ENCODE data around the gene ARF3.
A peak's percentile ranks its signal among the peaks of the same experiment; 100 is the strongest.

The ARF3 gene

DNA sequence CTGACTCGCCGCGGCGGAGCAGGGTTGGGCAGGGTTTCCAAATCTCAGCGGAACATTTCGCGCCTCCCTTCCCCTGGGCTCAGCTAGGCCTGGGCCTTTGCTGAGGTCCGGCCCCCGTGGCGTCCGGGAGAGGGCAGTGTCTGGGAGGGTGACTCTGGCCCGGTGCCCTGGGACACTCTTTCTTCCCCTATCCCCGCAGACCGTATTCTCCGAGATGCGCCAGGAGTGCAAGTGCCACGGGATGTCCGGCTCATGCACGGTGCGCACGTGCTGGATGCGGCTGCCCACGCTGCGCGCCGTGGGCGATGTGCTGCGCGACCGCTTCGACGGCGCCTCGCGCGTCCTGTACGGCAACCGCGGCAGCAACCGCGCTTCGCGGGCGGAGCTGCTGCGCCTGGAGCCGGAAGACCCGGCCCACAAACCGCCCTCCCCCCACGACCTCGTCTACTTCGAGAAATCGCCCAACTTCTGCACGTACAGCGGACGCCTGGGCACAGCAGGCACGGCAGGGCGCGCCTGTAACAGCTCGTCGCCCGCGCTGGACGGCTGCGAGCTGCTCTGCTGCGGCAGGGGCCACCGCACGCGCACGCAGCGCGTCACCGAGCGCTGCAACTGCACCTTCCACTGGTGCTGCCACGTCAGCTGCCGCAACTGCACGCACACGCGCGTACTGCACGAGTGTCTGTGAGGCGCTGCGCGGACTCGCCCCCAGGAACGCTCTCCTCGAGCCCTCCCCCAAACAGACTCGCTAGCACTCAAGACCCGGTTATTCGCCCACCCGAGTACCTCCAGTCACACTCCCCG lies 23.9 kb upstream of the ARF3 start:
- DNase-seq: no peak

DNA sequence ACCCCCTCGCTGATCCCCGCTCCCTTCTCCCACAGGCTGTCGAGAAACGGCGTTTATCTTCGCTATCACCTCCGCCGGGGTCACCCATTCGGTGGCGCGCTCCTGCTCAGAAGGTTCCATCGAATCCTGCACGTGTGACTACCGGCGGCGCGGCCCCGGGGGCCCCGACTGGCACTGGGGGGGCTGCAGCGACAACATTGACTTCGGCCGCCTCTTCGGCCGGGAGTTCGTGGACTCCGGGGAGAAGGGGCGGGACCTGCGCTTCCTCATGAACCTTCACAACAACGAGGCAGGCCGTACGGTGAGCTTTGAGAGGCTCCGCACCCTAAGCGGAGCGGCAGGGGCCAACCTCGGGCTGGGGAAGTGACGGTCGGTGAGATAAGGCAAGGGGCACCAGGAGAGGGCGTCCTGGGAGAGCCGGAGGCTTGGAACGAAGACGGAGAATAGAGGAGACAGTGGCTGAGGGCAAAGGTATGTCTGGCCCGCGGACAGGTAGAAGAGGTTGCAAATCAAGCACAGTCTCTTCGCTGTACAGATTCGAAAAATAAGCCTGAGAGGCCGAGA lies 23.2 kb upstream of the ARF3 start:
- DNase-seq: peak; percentile 43 to 45

DNA sequence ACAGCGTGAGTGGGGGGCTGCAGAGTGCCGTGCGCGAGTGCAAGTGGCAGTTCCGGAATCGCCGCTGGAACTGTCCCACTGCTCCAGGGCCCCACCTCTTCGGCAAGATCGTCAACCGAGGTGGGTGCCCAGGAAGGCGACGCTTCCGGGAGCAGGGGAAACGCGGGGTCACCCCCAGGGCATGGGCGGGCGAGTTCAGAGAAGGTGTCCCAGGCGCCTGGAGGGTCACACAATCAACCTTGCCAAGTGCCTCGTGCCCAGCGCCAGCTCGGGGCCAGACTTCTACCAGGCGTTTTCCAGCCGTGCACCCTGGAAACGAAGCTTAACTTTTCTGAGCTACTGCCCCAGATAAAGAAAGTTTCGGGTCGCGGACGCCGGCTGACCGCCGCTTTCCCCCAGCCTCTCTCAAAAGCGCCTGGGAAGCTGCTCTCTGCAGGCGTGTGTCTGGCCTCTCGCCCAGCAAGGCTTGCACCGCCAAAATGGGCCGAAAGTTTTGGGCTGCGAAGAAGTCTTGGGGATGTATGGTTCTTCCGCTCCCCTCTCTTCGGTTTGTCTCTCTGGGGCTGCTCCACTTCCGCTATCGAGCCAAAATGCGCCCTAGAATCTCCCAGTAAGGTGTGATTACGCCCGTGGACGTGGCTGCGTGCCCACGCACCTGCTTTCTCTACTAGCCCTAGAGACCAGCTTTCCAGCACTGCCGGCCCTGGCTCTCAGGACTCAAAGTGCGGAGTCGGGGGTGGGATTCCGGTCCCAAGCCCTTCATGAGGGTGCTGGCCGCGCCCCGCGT lies 22.5 kb upstream of the ARF3 start:
- DNase-seq: no peak

DNA sequence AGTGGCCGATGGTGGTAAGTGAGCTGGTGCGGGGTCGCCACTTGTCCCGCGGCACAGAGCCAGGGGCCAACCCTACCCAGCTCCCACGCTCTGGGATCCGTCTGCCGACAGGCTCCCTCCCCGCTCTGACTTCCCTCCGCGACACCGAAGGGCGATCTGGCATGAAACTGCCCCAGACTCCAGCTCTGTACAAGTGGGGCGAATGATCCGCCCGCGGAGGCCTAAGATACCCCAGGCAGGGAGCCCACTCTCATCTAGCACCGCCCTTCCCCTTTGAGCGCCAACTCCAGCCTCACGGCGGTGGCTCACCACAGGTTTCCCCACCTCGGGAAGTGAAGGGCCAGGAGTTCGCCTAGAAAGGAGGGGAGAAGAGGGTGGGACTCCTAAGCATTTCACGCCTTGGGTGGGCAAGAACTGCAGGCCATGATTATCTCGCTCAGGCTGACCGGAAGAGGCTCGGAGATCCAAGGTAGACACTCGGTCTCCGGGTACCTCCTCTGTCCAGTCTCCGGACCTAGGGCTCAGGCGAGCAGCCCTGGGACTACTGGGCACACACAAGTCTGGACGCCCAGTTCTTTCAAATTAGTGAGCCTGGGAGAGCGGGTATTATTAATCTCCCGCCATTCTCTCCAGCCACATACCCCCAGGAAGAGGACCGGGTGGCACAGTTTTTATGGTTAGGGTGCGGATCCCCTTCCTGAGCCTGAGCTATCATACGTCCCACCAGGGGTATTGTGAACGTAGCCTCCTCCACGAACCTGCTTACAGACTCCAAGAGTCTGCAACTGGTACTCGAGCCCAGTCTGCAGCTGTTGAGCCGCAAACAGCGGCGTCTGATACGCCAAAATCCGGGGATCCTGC lies 21.7 kb upstream of the ARF3 start:
- DNase-seq: no peak

DNA sequence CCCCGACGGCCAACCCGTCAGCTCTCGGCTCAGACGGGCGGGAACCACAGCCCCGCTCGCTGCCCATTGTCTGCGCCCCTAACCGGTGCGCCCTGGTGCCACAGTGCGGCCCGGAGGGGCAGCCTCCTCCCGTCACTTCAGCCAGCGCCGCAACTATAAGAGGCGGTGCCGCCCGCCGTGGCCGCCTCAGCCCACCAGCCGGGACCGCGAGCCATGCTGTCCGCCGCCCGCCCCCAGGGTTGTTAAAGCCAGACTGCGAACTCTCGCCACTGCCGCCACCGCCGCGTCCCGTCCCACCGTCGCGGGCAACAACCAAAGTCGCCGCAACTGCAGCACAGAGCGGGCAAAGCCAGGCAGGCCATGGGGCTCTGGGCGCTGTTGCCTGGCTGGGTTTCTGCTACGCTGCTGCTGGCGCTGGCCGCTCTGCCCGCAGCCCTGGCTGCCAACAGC lies 21.0 kb upstream of the ARF3 start, which contains the start of gene WNT1:
Gene WNT1 (plus strand): TSS at position 32 of the 450 bp plus-strand sequence. CDS start 329 bp downstream, at position 361.
- no peak for DNase-seq

DNA sequence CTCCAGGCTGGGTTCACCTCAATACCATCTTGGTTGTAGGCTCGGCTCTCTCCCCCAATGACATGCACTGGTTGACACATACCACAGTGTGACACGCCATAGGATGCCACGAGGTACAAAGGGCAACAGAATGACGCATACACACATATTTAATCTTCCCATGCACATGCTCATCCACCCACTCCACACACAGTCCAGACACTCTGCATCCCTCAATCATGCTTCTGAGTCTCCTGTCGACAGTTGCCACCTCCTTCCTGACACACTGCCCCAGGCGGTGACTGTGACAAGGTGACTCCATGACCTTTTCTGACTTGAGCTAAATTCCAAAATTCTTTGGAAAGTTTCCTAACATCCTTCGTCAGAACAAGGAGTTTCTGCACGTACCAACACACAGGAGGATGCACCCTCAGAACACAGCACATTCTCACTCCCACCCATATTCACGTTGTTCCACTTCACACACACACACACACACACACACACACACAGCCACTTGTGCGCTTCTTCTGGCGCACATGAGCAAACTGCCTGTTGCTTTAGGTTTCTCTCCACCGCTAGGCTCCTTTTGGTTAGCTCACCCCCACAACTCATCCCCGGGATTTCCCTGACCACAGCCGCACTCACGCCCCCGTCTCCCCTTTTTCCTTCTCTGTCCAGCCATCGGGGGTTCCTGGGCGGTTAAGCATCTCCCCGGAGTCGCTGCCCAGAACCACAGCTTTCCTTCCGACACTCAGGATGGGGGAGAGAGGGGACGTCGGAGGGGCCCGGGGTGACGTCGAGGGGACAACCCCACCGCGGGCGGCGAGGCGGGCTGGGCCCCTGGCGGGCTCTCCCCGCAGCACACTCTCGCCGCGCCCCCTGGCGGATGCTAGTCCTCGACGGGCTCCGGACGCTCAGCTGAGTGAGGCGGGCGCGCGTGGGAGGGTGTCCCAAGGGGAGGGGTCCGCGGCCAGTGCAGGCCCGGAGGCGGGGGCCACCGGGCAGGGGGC lies 20.3 kb upstream of the ARF3 start:
- DNase-seq: peak; percentile 42 to 48

DNA sequence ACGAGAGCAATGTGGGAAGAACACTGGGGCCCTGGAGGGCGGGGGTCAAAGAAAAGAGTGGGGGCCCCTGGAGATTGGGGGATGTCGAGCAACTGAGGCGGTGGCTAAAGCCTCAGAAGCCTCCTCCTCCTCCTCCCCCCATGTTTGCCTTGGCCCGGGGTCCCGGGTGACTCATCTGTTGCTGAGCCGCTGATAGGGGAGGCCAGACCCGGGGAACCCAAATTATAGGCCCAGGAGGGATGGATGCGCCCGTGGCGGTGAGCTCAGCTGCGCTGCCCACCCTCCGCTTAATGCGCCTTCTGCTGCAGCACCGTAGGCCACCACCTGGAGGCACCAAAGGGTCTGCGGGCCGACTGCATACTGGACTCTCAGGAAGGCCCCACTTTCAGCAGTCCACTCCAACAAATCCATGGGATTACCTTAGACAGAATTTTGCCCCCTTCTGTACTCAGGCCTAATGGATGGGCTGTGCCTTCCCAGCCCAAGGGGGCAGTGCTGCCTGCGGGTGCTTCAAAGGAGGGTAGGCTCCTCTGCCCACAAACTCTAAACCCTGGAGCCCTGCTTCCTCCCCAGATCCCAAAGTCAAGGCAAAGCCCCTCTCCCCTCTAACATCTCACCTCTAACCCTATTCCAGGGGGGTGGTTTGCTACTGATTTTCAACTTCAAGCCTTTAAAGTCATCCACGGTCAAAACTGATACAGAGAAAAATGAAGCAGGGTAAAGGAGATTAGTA lies 16.8 kb upstream of the ARF3 start:
- DNase-seq: no peak

DNA sequence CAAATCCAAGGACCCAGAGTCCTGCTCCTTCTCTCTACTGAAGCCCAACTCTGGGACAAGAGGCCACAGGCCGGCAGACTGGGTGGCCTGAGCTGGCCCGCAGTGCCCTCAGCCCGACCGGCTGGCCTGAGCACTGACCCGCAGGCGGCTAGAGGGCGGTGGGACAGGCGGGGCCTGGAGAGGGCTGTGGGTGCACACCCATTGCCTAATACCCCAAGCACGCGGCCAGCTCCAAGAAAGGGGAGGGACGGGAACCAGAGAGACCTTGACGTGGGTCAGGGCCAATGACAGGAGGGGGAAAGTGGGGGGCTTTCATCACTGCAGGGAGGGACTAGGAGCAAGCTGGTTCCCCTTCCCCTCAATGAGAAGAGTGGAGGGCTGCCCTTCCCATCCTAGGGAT lies 16.2 kb upstream of the ARF3 start:
- DNase-seq: no peak

DNA sequence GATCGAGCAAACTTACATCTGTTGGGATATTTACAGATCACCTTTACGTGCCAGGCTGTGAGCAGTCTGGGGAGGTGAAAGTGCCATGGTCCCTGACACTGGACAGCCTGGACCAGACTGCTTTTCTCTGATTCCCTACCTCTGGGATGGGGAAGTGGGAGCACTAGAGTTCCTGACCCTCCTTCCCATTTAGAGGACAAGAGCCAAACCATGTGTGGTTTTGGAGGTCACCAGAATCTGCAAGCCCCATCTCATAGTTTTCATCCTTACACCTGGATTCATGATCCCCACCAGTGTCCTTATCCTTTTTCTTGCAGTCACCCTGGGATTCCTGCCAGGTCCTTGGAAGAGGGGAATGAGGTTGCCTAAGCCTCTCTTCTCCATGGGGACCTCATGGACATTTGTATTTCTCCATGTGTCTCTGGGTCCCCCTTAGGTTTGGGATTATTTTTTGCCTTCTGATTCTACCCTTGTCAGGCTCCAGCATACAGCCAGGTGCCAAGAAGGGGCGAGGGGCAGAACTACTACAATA lies 15.7 kb upstream of the ARF3 start:
- no peak for DNase-seq

DNA sequence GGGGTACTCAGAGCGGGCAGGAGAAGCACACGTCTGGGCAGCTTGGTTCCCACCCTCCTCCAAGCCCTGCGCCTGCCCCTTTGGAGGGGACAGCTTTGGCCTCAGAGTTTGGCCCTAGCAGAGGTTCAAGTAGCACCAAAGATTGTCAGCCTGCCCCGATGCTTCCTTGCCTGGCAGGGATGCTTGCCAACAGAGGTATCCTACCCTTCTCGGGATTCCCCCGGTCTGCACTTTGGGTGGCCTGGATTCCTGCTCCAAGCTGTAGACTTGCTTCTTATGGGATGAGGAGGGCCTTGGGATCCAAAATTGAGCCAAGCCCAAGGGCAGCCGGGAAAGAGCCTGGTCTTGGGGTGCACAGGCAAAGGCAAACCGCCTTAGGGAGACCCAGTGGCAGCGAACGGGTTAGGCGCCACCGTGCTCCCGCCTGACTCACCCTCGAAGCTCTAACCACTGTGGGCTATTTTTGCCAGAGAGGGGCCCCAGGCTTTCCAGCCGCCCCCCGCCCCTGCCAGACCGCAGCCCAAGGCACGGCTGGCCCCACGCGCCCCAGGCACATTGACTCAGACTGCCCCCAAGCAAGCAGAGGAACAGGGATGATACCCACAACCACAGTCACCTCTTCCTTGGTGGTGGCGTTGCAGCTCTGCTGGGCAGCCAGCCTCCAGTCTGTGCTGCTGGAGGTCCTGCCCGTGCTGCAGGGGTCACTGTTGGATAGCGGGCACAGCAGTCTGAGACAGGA lies 15.1 kb upstream of the ARF3 start:
- peak; percentile 18 to 26 for DNase-seq

DNA sequence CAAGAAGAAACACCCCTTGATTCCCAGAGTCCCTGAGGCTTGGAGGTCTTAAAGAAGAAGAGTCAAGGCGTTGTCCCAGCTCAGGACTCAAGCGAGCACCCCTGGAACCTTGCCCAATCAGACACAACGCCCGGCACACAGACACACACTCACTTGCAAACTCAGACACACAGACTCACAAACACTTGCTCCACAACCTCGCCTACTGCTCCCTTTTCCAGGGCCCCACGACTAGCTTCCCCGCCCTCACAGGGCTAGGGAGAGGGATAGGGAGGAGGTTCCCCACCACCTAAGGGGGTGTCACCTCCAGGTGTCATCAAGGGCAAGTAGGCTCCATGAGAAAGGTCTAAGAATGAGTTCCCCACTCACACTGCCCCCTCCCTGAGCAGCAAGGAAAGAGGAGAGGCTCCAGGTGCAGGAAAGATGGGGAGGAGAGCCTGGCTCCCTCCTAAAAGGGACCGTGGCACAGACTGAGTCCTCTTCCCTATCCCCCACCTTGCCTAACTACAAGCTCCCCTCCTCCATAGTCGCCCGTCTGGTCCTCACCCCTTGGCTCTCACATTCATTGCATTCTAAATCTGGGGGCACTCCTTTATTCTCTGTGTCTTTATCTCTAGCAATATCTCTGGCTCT lies 13.5 kb upstream of the ARF3 start:
- no peak for DNase-seq

DNA sequence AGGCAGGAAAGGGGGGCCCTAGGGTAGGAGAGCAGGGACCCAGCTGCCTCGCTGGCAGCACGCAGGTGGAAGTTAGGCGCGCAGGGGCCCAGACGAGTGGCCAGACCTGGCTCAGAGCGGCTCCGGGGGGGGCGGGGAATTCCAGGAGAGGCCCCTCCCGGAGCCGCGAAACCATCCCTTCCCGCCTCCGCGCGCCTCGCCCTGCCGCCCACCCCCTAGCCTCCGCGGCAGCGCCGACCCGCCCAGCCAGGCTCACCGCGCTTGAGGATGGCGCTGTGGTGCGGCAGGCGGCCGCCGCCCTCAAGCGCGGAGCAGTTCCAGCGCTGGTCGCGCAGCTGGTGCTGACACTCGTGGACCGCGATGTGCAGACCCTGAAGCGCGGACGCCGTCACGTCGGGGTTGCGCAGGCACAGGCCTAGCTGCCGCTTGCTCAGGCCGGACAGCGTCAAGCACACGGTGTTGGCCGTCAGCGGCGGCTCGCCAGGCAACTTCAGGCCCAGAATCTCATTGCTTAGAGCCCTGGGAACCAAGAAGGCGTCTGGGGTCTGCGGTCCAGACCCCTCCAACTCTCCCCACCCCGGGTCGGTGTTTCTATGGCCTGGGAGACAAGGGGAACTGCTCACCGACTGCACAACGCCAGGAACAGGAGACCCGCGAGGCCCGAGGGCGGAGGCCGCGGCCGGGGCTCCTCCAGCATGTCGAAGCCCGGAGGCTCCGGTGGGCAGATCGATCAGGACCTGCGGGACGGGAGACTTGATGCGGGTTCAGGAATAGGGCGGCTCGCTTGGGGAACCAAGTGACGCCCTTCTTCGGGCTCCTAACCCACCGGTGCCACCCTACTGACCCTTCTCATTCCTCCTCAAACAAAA lies 12.8 kb upstream of the ARF3 start:
- DNase-seq: no peak

DNA sequence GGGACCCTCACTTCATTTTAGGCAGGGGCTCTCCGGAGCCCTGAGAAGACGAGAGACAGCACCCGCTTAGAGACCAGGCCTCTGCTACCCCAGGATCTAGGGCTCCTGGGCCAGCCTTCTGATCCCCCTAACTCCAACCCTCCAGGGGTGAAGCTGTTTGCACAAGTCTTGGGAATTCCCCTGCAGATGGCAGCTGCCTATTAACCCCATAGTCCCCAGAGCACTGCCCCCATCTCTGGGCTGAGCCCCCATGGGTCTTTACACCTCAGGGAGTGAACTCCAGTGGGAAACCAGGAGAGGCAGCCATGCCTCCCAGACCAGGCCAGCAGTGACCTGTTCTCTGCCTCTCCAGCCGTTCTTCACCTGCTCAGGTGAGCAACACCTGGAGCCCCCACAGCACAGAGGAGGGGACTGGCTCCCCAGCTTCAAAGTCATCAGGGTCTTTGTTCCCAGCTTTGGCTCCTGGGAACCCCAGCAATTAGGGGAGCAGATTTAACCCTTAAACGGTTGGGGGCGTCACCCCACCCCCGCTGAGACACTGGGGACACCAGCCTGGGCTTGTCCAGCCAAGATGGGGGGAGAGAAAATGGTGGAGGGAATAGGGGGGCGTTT lies 12.0 kb upstream of the ARF3 start:
- no peak for DNase-seq

DNA sequence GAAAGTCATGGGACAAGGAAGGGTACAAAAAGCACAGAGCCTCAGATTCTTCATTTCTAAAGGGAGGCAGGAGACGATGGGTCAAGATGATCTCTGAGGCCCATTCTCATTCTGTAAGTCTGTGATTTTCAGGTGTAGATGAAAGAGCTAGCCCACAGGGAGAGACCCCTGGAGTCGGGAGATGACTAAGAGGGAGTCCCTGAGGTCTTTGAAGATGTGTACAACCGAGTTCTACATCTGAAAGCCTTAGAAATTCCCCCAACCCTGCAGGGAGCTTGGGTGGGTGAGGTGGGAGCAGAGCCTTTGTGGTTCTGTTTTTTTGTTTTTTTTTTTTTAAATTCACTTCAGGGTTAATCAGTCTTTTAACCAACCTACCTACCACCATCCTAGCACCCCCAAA lies 11.2 kb upstream of the ARF3 start:
- no peak for DNase-seq

DNA sequence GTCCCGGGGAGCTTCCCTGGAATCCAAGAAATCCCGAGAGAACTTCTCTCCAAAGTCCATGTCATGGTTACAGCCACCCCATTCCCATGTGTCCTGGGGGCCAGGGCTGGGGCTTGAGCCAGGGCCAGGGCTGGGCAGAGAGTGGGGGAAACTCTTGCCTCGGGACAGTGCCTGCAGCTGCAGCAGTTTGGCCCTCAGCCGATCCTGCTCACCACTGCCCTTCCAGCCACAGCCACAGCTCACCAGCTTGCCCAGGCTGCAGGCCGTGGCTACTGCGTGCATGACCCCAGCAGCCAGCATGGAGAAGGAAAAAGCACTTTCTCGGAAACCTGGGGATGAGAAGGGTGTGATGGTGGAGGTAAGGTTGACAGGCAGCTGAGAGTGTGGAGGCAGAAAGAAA lies 10.7 kb upstream of the ARF3 start:
- no peak for DNase-seq

DNA sequence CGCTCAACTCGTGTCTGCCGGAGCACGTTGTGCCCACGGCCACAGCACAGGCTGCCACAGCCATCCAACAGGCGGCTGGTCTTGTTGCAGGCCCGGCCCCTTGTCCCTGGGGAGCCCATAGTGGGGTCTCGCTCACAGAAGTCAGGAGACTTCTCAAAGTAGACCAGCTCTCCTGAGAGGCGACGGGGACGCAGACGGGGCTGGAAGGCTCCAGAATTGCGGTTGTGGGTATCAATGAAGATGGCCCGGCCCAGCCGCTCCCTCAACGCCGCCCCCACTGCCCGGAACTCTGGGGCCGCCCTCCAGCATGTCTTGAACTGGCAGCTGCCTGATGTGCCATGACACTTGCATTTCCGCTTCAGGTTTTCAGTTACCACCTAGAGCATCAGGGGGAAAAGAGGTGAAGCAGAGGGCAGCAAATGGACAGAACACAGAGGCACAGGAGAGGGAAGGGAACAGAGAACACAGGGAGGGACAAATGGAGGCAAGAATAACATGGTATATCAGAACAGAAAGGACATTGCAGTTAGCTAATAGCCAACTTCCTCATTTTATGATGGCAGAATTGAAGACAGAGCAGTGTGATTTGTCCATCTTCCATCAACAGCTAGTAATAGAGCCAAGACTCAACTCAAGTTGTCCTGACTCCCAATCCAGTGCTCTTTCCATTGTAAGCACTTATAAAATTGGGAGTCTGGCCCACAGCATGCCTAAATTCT lies 9.0 kb upstream of the ARF3 start:
- peak; percentile 47 to 67 for DNase-seq

DNA sequence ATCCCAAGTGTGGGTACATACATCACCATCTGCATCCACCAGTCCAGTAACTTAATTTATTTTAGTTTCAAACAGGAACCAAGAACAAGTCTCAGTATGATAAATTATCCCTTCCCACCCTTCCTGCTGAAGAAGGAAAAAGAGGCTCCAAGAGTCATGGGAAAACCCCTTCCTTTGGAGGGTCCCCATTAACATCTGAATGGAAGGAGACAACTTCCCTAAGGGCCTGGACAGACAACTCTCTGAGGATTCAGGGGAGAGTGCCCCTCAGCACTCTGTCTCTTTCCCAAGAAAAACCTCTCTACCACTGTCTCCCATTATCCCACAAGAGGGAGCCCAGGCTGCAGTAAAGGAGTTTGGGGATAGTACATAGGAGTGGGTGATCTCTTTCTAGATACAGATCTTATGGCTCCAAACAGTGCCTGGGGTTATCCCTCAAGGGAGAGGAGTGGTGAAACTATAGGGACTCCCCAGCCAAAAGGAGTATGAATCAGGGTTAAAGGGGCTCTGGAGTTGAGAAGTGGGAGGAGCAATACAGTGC lies 8.1 kb upstream of the ARF3 start:
- no peak for DNase-seq
